ENCODE data around the gene ADGRD1.
A peak's percentile ranks its signal among the peaks of the same experiment; 100 is the strongest.

The ADGRD1 gene

DNA sequence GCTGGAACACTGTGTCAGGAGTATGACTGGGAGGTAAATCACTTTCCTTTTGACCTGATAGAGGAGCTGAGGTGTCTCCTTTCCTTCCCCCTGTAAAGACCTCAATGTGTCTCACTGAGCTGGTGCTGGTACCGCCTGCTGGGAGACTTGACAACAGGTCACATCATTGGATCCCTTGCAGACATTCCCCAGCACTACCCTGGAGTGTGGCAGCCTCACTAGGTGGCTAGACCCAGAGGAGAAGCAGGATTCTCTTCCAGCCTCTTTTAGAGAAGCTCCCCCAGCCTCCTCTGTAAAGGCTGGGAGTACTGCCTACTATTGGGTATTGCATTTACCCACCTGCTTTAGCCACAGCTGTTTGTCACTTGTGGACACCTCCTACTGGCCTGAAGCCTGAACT lies 223.9 kb downstream of the ADGRD1 start:
- DNase-seq = peak; percentile 30

DNA sequence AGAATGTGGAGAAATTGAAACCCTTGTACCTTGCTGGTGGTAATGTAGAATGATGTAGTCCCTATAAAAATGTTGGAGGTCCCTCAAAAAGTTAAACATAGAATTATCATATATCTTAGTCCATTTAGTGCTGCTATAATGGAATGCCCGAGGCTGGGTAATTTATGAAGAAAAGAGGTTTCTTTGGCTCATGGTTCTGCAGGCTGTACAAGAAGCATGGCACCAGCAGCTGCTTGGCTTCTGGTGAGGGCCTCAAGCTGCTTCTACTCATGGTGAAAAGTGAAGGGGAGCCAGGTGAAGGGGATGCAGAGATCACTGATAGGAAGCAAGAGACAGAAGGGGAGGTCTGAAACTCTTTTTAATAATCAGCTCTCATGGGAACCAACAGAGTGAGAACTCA lies 233.9 kb downstream of the ADGRD1 start:
- no peak for DNase-seq

- DNase-seq = peak; percentile 42
Observed at GRCh38 chr12:131188131-131189050, 234.7 kb downstream of the ADGRD1 start.

- peak; percentile 48 for DNase-seq
Observed at GRCh38 chr12:131189781-131190180, 236.1 kb downstream of the ADGRD1 start.

DNA sequence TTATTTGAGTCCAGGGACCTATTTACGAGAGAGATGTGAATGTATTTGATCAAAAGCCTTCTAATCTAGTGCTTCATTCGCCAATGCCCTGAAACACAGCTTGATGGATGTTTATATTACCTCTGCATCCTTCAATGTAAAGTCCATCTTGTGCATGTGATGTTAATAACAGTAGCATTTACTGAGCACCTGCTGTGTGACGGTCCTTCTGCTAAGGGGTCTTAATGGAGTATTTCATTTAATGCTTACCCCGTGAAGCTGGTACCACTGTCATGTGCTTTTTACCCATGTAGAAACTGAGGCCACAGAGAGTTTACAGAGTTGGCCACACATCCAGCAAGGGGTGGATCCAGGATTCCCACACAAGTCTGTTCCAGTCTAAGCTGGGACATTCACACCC lies 237.3 kb downstream of the ADGRD1 start:
- DNase-seq = peak; percentile 34

Measured in islet precursor cell (in vitro differentiated cells).